Endodermal cell (in vitro differentiated cells): ENCODE measurements around the gene POU6F2. TPM values are rescaled to one million over a fixed set of nuclear protein-coding genes. Genes with fewer than 3 reads are reported as not detected.

Source experiments
- DNase-seq: peaks from one replicate; pipeline ENCODE4 v3.0.0-alpha.2; 2017
- H3K27ac ChIP-seq: 2 replicates; pipeline ENCODE4 v1.5.1; 2013; ENCODE audit warnings: mild to moderate bottlenecking, low read depth, low read length, moderate library complexity
- H3K27me3 ChIP-seq: 2 replicates; pipeline ENCODE4 v1.6.1; 2013; ENCODE audit warnings: mild to moderate bottlenecking, low read length, moderate library complexity; ENCODE audit not compliant: insufficient read depth, control insufficient read depth, poor library complexity, severe bottlenecking
- H3K36me3 ChIP-seq: 2 replicates; pipeline ENCODE4 v1.7.0; 2013; ENCODE audit warnings: mild to moderate bottlenecking, low read length, moderate library complexity; ENCODE audit not compliant: control insufficient read depth, insufficient read depth
- H3K4me1 ChIP-seq: one replicate; pipeline ENCODE4 v1.7.0; 2013; ENCODE audit warnings: low read length; ENCODE audit not compliant: control insufficient read depth, insufficient read depth
- H3K4me3 ChIP-seq: 2 replicates; pipeline ENCODE4 v1.5.1; 2013; ENCODE audit warnings: mild to moderate bottlenecking, low read length, moderate library complexity
- H3K9ac ChIP-seq: 2 replicates; pipeline ENCODE4 v1.6.1; 2013; ENCODE audit warnings: mild to moderate bottlenecking, low read length, moderate library complexity; ENCODE audit not compliant: poor library complexity, severe bottlenecking; ENCODE audit errors: extremely low read depth
- H3K9me3 ChIP-seq: 2 replicates; pipeline ENCODE4 v1.6.1; 2013; ENCODE audit warnings: mild to moderate bottlenecking, low read length, moderate library complexity; ENCODE audit not compliant: control insufficient read depth
- H3K27ac Mint-ChIP-seq: 2 replicates; pipeline ENCODE4 v1.8.0; 2020; ENCODE audit warnings: mixed read lengths
- H3K27me3 Mint-ChIP-seq: 2 replicates; pipeline ENCODE4 v1.8.0; 2021; ENCODE audit warnings: mild to moderate bottlenecking, mixed read lengths; ENCODE audit not compliant: insufficient read depth
- H3K36me3 Mint-ChIP-seq: 2 replicates; pipeline ENCODE4 v1.8.0; 2020; ENCODE audit warnings: low read depth, mixed read lengths
- H3K4me1 Mint-ChIP-seq: 2 replicates; pipeline ENCODE4 v1.8.0; 2020; ENCODE audit warnings: mixed read lengths
- H3K4me3 Mint-ChIP-seq: 2 replicates; pipeline ENCODE4 v1.8.0; 2020; ENCODE audit warnings: mild to moderate bottlenecking, moderate library complexity, mixed read lengths
- H3K9me3 Mint-ChIP-seq: 2 replicates; pipeline ENCODE4 v1.8.0; 2020; ENCODE audit warnings: mild to moderate bottlenecking, mixed read lengths
- CTCF ChIP-seq: fragments of 200-600 bp; sonication (generic); conservative IDR thresholded peaks from 2 replicates; pipeline ENCODE4 v1.5.0; 2021; ENCODE audit warnings: antibody characterized with exemption, mild to moderate bottlenecking
- whole genome bisulfite sequencing, 2 experiments: methylation state at CpG; one replicate each; pipeline versions ENCODE4 v1.1.5 to v1.1.7; 2013; ENCODE audit warnings: missing lambda C conversion rate in 2 of 2, mixed read lengths in 1 of 2; ENCODE audit not compliant: insufficient coverage in 1 of 2, insufficient read length in 1 of 2; 5-methylcytosine and 5-hydroxymethylcytosine counted together
- total RNA-seq, 2 donors: library from RNA; stranded (reverse); fragmentation: NEBNext Ultra II Directional in 1 of 2; extraction: Animal tissue kit (Norgen Biotek cat#: 25700) in 1 of 2; gene quantifications; 2 replicates in 1 of 2; 3 replicates in 1 of 2; pipeline ENCODE4 v1.2.1, GENCODE V29; 2021

The POU6F2 gene
- total RNA-seq, 2 donors from 2014 or later, result 6.0 to 10.0 TPM

GRCh38 chr7:39198556-39198955 is 220.8 kb downstream of the POU6F2 start:
- Mint-ChIP-seq H3K27ac (no peak overlapping the region), H3K9me3 (no peaks in the 10 kb centered on the region)

GRCh38 chr7:39199006-39199405 is 221.3 kb downstream of the POU6F2 start:
- TF ChIP-seq CTCF, result no peak
- peaks cover 12% of the 10 kb centered on the region for H3K4me1 Mint-ChIP-seq
- no peak for DNase-seq
- no peak overlapping the region for H3K27ac ChIP-seq
- no peaks in the 10 kb centered on the region for H3K4me1 ChIP-seq
- H3K9ac ChIP-seq, result no peak overlapping the region
- H3K27me3 ChIP-seq, result no peaks in the 10 kb centered on the region
- no peak overlapping the region for H3K4me3 Mint-ChIP-seq
- no peaks in the 10 kb centered on the region for H3K36me3 ChIP-seq
- peaks cover 12% of the 10 kb centered on the region for H3K36me3 Mint-ChIP-seq
- H3K27me3 Mint-ChIP-seq, result no peaks in the 10 kb centered on the region
- H3K4me3 ChIP-seq, result no peak overlapping the region
- H3K9me3 Mint-ChIP-seq, result no peaks in the 10 kb centered on the region
- 94 to 100% methylated on average over 2 to 4 of the region's 4 CpGs for WGBS, 2 experiments
- no peak overlapping the region for H3K27ac Mint-ChIP-seq
- H3K9me3 ChIP-seq, result no peaks in the 10 kb centered on the region

More at GRCh38 chr7:39198556-39198955, 220.8 kb downstream of the POU6F2 start:
- Mint-ChIP-seq H3K4me1 (peaks cover 11% of the 10 kb centered on the region), H3K27me3 (no peaks in the 10 kb centered on the region), H3K4me3 (no peak overlapping the region), H3K36me3 (peaks cover 12% of the 10 kb centered on the region)
- Histone ChIP-seq H3K9ac (no peak overlapping the region), H3K4me3 (no peak overlapping the region), H3K36me3 (no peaks in the 10 kb centered on the region), H3K27me3 (no peaks in the 10 kb centered on the region), H3K27ac (no peak overlapping the region), H3K4me1 (no peaks in the 10 kb centered on the region), H3K9me3 (no peaks in the 10 kb centered on the region)
- no peak for DNase-seq
- no peak for TF ChIP-seq CTCF
- 88 to 91% methylated on average over 1 to 2 of the region's 2 CpGs for WGBS, 2 experiments

GRCh38 chr7:39199951-39200350 is 222.2 kb downstream of the POU6F2 start:
- H3K9ac ChIP-seq, result no peak overlapping the region
- H3K4me3 ChIP-seq, result no peak overlapping the region
- 95 to 100% methylated on average over 4 to 5 of the region's 5 CpGs for WGBS, 2 experiments
- no peak for TF ChIP-seq CTCF
- H3K9me3 ChIP-seq, result no peaks in the 10 kb centered on the region
- Mint-ChIP-seq H3K27ac (no peak overlapping the region), H3K9me3 (no peaks in the 10 kb centered on the region), H3K4me3 (no peak overlapping the region), H3K27me3 (no peaks in the 10 kb centered on the region), H3K36me3 (peaks cover 3% of the 10 kb centered on the region), H3K4me1 (peaks cover 12% of the 10 kb centered on the region)
- no peaks in the 10 kb centered on the region for H3K27me3 ChIP-seq
- no peaks in the 10 kb centered on the region for H3K4me1 ChIP-seq
- H3K27ac ChIP-seq, result no peak overlapping the region
- H3K36me3 ChIP-seq, result no peaks in the 10 kb centered on the region
- no peak for DNase-seq
